ENCODE data around the gene SIGLEC1. TPM values are rescaled to one million over a fixed set of nuclear protein-coding genes. Genes with fewer than 3 reads are reported as not detected.

Gene SIGLEC1
- polyA plus RNA-seq, 1 donor = 3.4 TPM

Other genes starting within 250 kb of the SIGLEC1 start
- 21.7 TPM for gene ATRN, start 241.6 kb downstream of the SIGLEC1 start, polyA plus RNA-seq (ENCODE audit: insufficient read length)
- gene GFRA4, start 49.2 kb downstream of the SIGLEC1 start, polyA plus RNA-seq (ENCODE audit: insufficient read length) = not detected
- 71.3 TPM for gene ADAM33, start 30.6 kb downstream of the SIGLEC1 start, polyA plus RNA-seq (ENCODE audit: insufficient read length)
- 21.4 TPM for gene HSPA12B, start 20.1 kb upstream of the SIGLEC1 start, polyA plus RNA-seq (ENCODE audit: insufficient read length)
- 21.6 TPM for gene ADISSP, start 55.2 kb upstream of the SIGLEC1 start, polyA plus RNA-seq (ENCODE audit: insufficient read length)
- gene SPEF1, start 68.8 kb upstream of the SIGLEC1 start, polyA plus RNA-seq (ENCODE audit: insufficient read length) = 0.11 TPM
- gene CENPB, start 74.1 kb upstream of the SIGLEC1 start, polyA plus RNA-seq (ENCODE audit: insufficient read length) = 44.4 TPM
- 86.6 TPM for gene CDC25B, start 83.7 kb upstream of the SIGLEC1 start, polyA plus RNA-seq (ENCODE audit: insufficient read length)
- 9.8 TPM for gene AP5S1, start 107.9 kb upstream of the SIGLEC1 start, polyA plus RNA-seq (ENCODE audit: insufficient read length)
- gene MAVS, start 134.2 kb upstream of the SIGLEC1 start, polyA plus RNA-seq (ENCODE audit: insufficient read length) = 22.8 TPM
- 25.8 TPM for gene PANK2, start 176.8 kb upstream of the SIGLEC1 start, polyA plus RNA-seq (ENCODE audit: insufficient read length)

All from forelimb muscle (tissue), 1 donor.